Measurements from ENCODE around the gene IRAK2.

IRAK2 gene

DNA sequence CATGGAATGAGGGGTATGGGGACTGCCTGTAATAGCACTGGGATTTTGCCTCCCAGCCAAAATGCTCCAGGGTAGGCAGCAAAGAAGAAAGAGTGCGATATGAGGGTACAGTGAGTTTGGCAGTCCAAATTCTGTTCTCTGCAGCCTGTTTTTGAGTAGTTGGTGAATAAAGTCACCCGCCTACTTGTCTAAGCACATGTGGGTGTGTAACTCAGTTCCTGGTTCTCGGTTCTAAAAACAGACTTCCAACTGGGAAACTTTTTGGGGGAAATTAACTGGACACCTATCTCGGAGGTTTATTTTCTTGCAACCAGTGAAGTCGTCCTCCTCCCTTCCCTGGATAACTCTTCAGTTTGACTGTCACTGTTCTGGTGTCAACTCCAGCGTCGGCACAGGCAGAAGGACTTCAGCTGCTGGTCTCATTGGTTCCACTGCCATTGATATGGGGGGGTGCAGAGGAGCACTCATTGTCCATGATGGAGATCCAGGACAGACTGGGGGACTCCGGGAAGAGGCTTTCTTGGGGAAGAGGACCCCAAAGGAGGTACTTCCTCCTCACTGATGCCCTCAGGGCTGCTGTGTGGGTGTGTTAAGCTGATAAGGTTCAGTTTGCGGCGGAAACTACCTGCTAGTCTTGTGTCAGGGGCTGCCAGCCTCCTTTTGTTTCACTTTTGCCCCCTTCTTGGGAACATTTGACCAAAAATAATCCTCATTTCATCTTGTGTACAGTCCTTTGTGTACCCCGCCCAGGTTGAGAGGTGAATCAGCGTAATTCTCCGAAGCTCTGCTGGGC is 114.9 kb downstream of the IRAK2 start:
- in situ Hi-C loops (cut with MboI; ENCODE audit: low sequenced_read_pairs) = no loop called here

GRCh38 chr3:10280177-10280529 is 115.4 kb downstream of the IRAK2 start:
- in situ Hi-C loops (cut with MboI; ENCODE audit: low sequenced_read_pairs) = no loop called here

- in situ Hi-C loops (cut with MboI; ENCODE audit: low sequenced_read_pairs) = no loop called here
These were observed 115.9 kb downstream of the IRAK2 start for GRCh38 chr3:10280571-10280970.

DNA sequence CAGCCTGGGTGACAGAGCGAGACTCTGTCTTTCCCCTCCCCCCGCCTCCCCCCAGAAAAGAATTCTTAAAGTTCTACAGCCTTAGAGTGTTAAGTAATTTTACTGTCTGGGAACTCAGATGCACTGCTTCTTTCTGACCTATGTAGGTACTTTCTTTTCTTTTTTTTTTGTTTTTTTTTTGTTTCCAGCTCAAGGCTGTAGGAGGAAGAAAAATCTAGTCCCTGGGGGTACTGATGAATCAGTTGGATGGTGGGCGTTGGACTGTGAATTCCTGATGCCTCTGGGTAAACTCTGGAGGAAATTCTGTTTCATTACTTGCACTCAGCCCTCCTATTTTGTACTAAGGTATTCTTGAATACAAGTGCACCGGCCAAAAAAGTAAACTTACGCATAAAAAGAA is 117.2 kb downstream of the IRAK2 start:
- in situ Hi-C loops (cut with MboI; ENCODE audit: low sequenced_read_pairs) = no loop called here

DNA sequence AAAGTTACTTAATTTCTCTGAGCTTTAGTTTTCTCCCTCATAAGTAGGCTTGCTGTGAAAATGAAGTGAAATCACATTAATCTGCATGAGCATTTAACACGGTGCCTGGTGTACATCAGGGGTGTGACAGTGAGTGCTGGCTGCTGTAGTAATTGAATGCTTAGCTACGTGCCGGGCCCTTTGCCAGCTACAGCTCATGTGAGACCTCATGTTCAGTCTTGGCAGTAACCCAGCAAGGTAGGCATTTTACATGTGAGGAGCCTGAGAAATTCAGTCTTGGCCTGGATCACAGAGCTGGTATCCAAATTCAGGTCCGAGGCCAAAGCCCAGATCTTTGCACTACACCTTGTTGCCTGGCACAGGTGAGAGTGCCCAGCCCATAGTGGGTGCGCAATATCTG is 118.9 kb downstream of the IRAK2 start:
- in situ Hi-C loops (cut with MboI; ENCODE audit: low sequenced_read_pairs) = no loop called here

DNA sequence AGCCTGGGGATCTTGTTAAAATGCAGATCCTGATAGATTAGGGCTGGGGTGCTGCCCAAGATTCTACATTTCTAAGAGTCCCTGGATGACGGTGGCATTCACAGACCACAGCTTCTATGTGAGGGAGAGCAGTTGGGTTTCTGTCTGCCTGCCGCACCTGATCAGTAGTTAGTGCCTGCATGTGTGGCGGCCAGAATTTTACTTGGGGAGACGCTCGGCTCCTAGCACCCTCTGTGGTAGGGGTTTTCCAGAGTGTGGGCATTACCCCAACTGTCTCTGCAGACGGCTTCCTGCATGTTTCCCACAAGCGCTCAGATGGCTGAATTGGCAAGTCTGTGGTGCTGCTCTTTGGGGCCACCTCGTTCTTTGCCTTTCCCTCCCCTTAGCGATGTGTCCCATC is 119.8 kb downstream of the IRAK2 start:
- in situ Hi-C loops (cut with MboI; ENCODE audit: low sequenced_read_pairs) = no loop called here

DNA sequence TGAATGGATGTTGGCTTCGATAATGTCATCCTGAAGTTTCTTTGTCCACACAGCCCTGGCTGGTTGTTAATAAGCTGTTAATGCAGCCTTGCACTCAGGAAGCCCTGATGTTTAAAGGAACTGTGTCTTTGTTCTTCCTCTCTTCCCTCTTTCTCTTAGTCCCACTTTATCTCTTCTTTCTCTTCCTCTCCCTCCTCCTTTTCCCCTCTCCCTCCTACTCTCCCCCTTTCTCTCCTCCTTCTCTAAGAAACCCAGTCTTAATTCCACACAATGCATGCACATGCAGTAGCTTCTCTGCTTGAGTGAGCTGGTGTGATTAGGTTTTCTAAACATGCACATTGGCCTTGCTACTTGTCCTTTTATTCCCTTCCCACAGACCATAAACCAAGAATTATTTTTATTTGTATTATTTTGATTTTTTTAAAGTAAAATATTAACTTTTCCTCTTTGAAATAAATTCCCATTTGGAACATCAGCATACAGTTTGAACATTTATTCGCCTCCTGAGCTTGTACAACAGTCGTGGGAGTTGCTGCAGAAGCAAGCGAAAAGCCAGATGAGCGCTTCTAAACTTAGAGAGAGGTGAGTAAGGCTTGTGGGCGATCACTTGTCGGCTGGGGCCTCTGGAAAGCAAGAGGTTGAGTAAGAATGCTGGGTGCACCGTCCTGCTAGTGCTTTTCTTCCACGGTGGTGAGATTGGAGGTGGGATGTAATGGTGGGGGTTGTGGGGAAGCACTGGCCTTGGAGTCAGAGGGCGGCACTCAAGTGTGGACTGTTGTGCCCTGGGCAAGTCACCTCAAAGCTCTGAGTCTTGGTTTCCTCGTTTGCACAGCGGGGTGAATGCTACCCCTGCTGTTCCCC is 120.8 kb downstream of the IRAK2 start:
- in situ Hi-C loops (cut with MboI; ENCODE audit: low sequenced_read_pairs) = no loop called here

DNA sequence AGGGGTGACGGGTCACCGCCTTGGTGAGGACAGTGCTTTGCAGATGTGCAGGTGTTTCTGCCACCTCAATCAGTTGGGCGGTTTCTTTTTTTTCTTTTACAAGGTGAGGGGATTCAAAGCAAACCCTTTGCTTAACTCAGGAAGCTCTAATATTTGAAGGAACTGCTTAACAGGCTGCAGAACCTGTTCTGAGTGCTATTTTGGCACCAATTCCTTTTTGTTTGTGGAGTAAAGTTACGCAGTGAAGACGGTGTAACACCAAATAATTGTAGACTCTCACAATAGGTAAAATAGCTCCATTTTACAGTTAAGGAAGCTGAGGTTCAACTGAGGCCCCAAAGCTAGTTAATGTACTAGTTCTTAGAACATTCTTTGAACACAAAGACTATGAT is 121.4 kb downstream of the IRAK2 start:
- in situ Hi-C loops (cut with MboI; ENCODE audit: low sequenced_read_pairs) = no loop called here

GRCh38 chr3:10286596-10287295 is 122.0 kb downstream of the IRAK2 start:
- in situ Hi-C loops (cut with MboI; ENCODE audit: low sequenced_read_pairs) = no loop called here

DNA sequence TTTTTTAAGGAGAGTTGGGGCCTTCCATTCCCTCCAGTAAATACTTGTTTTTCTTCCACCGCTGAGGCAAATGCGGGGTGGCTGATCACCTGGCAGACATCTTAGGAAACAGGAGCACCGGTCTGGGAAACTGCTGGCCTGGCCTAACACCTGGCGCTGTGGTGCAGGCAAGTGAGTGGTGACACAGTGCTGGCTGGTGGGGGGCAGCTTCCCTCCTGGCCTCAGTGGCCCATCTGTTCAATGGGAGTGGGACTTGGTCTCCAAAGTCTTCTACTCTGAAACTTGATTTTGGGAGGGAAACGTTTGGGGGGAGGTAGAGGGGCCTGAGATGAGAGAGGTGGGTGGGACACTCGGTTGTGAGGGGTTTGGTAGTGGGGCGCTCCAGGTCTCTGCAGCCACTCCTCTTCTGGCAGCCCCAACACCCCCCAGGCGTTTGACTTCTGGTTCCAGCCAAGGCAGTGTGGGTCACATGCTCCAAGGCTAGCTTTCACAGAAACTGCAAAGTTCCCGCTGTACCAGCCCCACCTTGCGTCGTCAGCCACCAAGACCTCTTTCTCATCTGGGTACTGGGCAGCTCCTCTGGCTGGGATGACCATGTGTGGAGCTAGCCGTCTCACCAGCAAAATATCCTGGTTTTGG is 123.3 kb downstream of the IRAK2 start:
- in situ Hi-C loops (cut with MboI; ENCODE audit: low sequenced_read_pairs) = no loop called here

DNA sequence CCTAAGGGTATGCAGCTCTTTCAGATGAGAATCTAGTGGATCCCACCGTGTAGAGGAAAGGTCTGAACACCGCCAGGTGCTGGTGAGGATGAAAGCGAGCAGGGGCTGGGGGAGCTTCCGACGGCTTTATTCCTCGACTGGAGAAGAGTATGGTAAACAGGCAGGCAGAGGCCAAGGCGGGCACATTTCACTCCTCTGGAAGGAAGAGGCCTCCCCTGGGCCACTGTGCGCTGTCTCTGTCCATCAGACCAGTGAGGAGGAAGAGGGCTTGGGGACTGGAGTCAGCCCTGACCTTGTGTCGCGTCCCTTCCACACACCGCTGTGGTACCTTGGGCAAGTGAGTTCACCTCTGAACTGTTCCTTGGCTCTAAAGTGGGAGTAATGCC is 123.8 kb downstream of the IRAK2 start:
- in situ Hi-C loops (cut with MboI; ENCODE audit: low sequenced_read_pairs) = no loop called here

DNA sequence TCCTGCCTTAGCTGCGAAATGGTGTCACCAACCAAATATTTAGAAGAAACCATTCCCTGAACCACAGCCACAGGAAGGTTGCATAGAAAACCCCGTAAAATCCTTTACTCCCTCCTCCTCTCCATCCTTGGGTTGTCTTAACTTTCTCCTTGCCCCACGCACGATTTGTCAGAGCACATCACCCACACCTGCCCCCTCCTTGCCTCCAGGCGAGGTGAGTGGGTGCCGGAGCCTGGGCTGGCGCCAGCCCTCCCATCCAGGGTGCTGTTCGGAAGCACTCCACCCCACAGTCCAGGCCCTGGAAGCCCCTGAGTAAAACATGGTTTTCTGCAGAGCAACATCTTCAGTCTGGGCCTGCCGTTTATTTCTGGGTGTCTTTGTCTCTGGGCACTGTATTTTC is 124.4 kb downstream of the IRAK2 start:
- in situ Hi-C loops (cut with MboI; ENCODE audit: low sequenced_read_pairs) = no loop called here

DNA sequence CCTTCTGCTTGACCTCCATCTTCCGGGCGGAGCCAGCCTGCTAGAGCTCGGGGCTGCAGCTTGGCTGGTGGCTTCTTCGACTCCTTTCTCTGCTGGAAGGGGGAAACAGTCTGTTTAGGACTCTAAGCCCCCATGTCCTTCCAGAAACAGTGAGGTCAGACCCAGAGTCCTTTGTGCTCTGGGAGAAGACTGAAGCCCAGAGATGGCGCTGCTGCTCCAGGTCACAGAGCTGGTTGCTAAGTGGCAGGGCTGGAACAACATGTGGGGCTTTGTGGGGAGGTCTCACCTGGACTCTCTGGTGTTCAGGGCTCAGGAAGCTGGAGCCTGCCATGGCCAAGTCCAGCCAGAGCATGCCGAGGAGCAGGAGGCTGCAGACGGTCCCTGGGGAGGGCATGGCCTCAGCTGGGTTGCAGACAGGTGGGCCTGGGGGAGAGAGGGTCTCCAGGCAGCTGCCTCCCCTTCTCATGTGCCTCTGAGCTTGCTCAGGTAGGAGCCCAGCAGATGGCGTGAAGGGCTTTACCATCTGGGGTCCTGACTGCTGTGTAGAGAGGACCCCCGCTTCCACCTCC is 125.2 kb downstream of the IRAK2 start:
- in situ Hi-C loops (cut with MboI; ENCODE audit: low sequenced_read_pairs) = no loop called here

GRCh38 chr3:10290481-10291176 is 125.9 kb downstream of the IRAK2 start:
- in situ Hi-C loops (cut with MboI; ENCODE audit: low sequenced_read_pairs) = no loop called here

DNA sequence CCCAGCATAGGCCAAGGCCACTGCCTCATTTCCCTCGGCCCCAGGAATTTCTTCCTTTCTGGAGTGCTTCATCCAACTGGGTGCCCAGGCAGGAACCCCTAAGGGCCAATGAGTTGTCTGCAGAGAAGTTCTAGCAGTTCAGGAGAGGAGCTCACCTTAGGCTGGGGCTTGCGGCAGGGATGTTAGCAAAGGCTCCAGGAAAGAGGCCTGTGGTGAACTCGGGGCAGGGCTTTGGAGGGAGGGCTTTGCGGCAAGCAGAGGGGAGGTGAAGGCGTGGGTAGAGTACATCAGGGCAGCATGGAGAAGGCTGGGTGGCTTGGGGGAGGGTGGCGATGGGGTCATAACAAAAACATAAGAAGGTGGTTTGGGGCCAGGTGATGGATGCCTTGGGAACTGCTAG is 126.9 kb downstream of the IRAK2 start:
- in situ Hi-C loops (cut with MboI; ENCODE audit: low sequenced_read_pairs) = no loop called here

- in situ Hi-C loops (cut with MboI; ENCODE audit: low sequenced_read_pairs) = no loop called here
These were observed 128.0 kb downstream of the IRAK2 start, which contains the start of gene GHRL for GRCh38 chr3:10292505-10293419. Gene GHRL (minus strand): TSS chr3:10292947. CDS start chr3:10290180, 2,767 bp downstream.
